Measurements from ENCODE around the gene MAP2K1. TPM values are rescaled to one million over a fixed set of nuclear protein-coding genes. Genes with fewer than 3 reads are reported as not detected.
A peak's percentile ranks its signal among the peaks of the same experiment; 100 is the strongest.
"Not testable (repeated sequence)": the region's sequence is repeated elsewhere in the genome, so short reads cannot be mapped to it uniquely, and the experiment has no call there.

MAP2K1 gene
- total and polyA plus RNA-seq, 4 donors = 14.3 to 30.2 (median 24.4) TPM

DNA sequence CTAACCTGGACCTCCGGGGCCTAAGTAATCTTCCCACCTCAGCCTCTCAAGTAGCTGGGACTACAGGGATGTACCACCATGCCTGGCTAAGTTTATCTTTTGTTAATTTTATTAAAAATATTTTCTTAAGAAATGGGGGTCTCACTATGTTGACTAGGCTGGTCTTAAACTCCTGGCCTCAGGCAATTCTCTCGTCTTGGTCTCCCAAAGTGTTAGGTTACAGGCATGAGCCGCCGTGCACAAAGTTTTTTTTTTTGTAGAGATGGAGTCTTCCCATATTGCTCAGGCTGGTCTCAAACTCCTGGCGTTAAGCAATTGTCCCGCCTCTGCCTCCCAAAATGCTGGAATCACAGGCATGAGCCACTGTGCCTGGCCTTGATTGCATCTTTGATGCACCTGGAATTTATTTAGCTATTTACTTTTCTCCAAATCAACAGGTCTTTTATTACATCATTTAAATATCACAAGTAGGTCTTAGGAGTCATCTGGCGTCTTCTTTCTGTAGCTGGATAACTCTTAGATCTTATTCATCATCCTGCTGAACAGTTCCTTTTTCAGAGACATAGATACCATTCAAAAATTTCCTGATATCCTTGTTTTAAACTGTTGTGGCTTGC, 7.8 kb upstream of the MAP2K1 start:
- no peaks in the 10 kb centered on the region for H3K36me3 ChIP-seq (ENCODE audit: control insufficient read depth in 4 of 4, insufficient read depth in 3 of 4, low read depth in 1 of 4, low read length in 3 of 4)
- peaks cover 0 to 3% (median 0%) of the 10 kb centered on the region in 4 donors for H3K9me3 ChIP-seq (ENCODE audit: control insufficient read depth in 4 of 4, low read length in 3 of 4)
- no peak for DNase-seq (ENCODE audit: low spot score)
- no peak overlapping the region for H3K9ac ChIP-seq (ENCODE audit: low read depth in 1 of 2, low read length in 2 of 2)
- no peaks in the 10 kb centered on the region for H3K27me3 ChIP-seq (ENCODE audit: control insufficient read depth in 4 of 4, insufficient read depth in 4 of 4, low read length in 3 of 4)
- no peak overlapping the region for H3K27ac ChIP-seq (ENCODE audit: low read depth in 1 of 2, low read length in 2 of 2)
- WGBS = 96% methylated on average over 7 of the region's 7 CpGs
- no peaks in the 10 kb centered on the region for H3K4me1 ChIP-seq (ENCODE audit: control insufficient read depth in 4 of 4, insufficient read depth in 4 of 4, low read length in 3 of 4)
- no peak for TF ChIP-seq RXRA (IDR thresholded peaks at IDR 0.05)
- TF ChIP-seq, protein P1, sequence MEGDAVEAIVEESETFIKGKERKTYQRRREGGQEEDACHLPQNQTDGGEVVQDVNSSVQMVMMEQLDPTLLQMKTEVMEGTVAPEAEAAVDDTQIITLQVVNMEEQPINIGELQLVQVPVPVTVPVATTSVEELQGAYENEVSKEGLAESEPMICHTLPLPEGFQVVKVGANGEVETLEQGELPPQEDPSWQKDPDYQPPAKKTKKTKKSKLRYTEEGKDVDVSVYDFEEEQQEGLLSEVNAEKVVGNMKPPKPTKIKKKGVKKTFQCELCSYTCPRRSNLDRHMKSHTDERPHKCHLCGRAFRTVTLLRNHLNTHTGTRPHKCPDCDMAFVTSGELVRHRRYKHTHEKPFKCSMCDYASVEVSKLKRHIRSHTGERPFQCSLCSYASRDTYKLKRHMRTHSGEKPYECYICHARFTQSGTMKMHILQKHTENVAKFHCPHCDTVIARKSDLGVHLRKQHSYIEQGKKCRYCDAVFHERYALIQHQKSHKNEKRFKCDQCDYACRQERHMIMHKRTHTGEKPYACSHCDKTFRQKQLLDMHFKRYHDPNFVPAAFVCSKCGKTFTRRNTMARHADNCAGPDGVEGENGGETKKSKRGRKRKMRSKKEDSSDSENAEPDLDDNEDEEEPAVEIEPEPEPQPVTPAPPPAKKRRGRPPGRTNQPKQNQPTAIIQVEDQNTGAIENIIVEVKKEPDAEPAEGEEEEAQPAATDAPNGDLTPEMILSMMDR (IDR thresholded peaks at IDR 0.05; ENCODE audit: low read depth, low read length, missing input control) = no peak
- TF ChIP-seq, protein P2, sequence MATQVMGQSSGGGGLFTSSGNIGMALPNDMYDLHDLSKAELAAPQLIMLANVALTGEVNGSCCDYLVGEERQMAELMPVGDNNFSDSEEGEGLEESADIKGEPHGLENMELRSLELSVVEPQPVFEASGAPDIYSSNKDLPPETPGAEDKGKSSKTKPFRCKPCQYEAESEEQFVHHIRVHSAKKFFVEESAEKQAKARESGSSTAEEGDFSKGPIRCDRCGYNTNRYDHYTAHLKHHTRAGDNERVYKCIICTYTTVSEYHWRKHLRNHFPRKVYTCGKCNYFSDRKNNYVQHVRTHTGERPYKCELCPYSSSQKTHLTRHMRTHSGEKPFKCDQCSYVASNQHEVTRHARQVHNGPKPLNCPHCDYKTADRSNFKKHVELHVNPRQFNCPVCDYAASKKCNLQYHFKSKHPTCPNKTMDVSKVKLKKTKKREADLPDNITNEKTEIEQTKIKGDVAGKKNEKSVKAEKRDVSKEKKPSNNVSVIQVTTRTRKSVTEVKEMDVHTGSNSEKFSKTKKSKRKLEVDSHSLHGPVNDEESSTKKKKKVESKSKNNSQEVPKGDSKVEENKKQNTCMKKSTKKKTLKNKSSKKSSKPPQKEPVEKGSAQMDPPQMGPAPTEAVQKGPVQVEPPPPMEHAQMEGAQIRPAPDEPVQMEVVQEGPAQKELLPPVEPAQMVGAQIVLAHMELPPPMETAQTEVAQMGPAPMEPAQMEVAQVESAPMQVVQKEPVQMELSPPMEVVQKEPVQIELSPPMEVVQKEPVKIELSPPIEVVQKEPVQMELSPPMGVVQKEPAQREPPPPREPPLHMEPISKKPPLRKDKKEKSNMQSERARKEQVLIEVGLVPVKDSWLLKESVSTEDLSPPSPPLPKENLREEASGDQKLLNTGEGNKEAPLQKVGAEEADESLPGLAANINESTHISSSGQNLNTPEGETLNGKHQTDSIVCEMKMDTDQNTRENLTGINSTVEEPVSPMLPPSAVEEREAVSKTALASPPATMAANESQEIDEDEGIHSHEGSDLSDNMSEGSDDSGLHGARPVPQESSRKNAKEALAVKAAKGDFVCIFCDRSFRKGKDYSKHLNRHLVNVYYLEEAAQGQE (IDR thresholded peaks at IDR 0.05) = no peak
- TF ChIP-seq GABPA (IDR thresholded peaks at IDR 0.05 in 1 of 2, conservative IDR thresholded peaks at IDR 0.05 in 1 of 2) = no peak
- H3K4me3 ChIP-seq (ENCODE audit: low read depth in 1 of 3, low read length in 3 of 3) = no peak overlapping the region

- H3K9me3 ChIP-seq (ENCODE audit: control insufficient read depth in 4 of 4, low read length in 3 of 4); H3K4me3 ChIP-seq (ENCODE audit: low read depth in 1 of 3, low read length in 3 of 3); H3K36me3 ChIP-seq (ENCODE audit: control insufficient read depth in 4 of 4, insufficient read depth in 3 of 4, low read depth in 1 of 4, low read length in 3 of 4); H3K4me1 ChIP-seq (ENCODE audit: control insufficient read depth in 4 of 4, insufficient read depth in 4 of 4, low read length in 3 of 4); DNase-seq (ENCODE audit: low spot score); H3K9ac ChIP-seq (ENCODE audit: low read depth in 1 of 2, low read length in 2 of 2); H3K27ac ChIP-seq (ENCODE audit: low read depth in 1 of 2, low read length in 2 of 2); H3K27me3 ChIP-seq (ENCODE audit: control insufficient read depth in 4 of 4, insufficient read depth in 4 of 4, low read length in 3 of 4): not testable (repeated sequence)
- WGBS = 100% methylated on average over 2 of the region's 2 CpGs
Observed at GRCh38 chr15:66381376-66381775, 5.3 kb upstream of the MAP2K1 start.

GRCh38 chr15:66387163-66388042, 691 bp downstream of the MAP2K1 start:
- Histone ChIP-seq H3K9me3 (ENCODE audit: control insufficient read depth in 4 of 4, low read length in 3 of 4) (no peaks in the 10 kb centered on the region), H3K9ac (ENCODE audit: low read depth in 1 of 2, low read length in 2 of 2) (peak overlapping the region; percentile 12 to 91), H3K27me3 (ENCODE audit: control insufficient read depth in 4 of 4, insufficient read depth in 4 of 4, low read length in 3 of 4) (no peaks in the 10 kb centered on the region), H3K4me3 (ENCODE audit: low read depth in 1 of 3, low read length in 3 of 3) (peak overlapping the region; percentile 62 to 98 (median 82)), H3K36me3 (ENCODE audit: control insufficient read depth in 4 of 4, insufficient read depth in 3 of 4, low read depth in 1 of 4, low read length in 3 of 4) (peaks cover 0 to 3% (median under 1%) of the 10 kb centered on the region in 4 donors), H3K27ac (ENCODE audit: low read depth in 1 of 2, low read length in 2 of 2) (peak overlapping the region; percentile 69 to 90), H3K4me1 (ENCODE audit: control insufficient read depth in 4 of 4, insufficient read depth in 4 of 4, low read length in 3 of 4) (peaks cover 10 to 25% (median 16%) of the 10 kb centered on the region in 4 donors)
- TF ChIP-seq HNF4A (conservative IDR thresholded peaks at IDR 0.05) = peak in 1 of 2 donors; percentile 24
- TF ChIP-seq, protein P1 (IDR thresholded peaks at IDR 0.05; ENCODE audit: low read depth, low read length, missing input control) = peak; percentile 25
- TF ChIP-seq RAD21 (IDR thresholded peaks at IDR 0.05) = peak; percentile 42 to 69
- no peak for TF ChIP-seq JUND (IDR thresholded peaks at IDR 0.05)
- TF ChIP-seq EGR1 (IDR thresholded peaks at IDR 0.05; ENCODE audit: low read depth in 2 of 2) = peak; percentile 67 to 80
- peak in 1 of 2 donors; percentile 29 for TF ChIP-seq RXRA (IDR thresholded peaks at IDR 0.05)
- peak; percentile 61 for DNase-seq (ENCODE audit: low spot score)
- WGBS = under 1% methylated on average over 62 of the region's 62 CpGs

All from liver (tissue), 9 donors.